A204.1 (cell line): ENCODE data around the gene MX2.

Experiments used
- FAIRE-seq: peaks from 2 replicates; lab custom pipeline; 2012; peaks lifted over from hg19 to GRCh38; lab: Jason Lieb, UNC

The MX2 gene

GRCh38 chr21:41438425-41439113 is 76.7 kb downstream of the MX2 start:
- no peak for FAIRE-seq

DNA sequence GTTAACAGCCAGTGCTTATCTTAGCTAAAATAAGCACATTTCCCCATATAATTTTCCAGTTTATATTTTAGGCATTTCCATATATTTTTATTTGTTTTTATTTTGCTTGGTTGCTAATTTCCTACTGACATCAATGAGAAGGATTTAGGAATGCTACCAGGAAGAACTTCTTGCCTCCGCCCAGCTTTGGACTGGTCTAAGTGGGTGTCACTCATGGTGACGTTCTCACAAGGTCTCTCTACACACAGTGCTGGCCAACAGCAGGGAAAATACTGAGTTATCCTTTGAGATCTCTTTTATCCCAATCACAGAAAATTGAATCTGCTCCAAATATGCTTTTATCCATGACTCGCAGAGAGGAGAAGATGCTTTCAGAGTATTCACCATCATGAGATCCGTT is 77.4 kb downstream of the MX2 start:
- no peak for FAIRE-seq

- no peak for FAIRE-seq
Measured at GRCh38 chr21:41441546-41441945, 79.7 kb downstream of the MX2 start.

- no peak for FAIRE-seq
Measured at GRCh38 chr21:41442481-41443186, 80.8 kb downstream of the MX2 start.

GRCh38 chr21:41443562-41443961 is 81.7 kb downstream of the MX2 start:
- no peak for FAIRE-seq

DNA sequence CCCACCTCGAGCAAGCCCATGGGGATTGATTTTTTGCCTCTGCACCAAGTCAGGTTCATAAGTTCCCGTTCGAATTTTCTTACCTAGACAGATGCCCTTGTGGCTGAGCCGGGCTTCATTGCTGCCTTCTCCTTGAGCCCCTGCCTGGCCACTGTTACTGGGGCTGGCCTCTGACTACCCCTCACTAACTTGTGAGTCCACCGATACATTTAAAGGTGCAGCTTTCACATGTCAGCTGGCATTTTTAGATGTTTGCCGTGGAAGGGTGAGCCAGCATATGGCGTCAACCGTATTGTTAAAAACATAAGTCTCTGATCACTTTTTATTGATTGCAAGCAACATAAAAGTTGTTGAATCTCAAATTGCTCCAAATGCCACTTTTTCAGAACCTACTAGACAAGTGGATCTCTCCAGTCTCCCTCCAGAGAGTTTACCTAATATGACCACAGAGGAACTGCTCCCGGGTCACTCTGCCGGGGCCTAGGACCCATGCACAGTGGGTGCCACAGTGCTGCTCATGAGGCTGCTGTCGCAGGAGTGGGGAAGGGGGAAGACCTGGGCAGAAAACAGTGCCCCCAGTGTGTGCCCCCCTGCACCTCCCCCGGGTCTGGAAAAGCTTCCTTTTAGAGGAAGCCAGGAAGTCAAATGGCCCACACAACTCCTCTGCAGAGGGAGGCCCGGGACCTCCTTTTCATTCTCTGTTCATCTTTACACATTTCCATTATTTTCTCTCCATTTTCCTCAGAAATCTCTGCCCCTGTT is 83.1 kb downstream of the MX2 start:
- no peak for FAIRE-seq

GRCh38 chr21:41445465-41445862 is 83.6 kb downstream of the MX2 start:
- FAIRE-seq, result no peak

DNA sequence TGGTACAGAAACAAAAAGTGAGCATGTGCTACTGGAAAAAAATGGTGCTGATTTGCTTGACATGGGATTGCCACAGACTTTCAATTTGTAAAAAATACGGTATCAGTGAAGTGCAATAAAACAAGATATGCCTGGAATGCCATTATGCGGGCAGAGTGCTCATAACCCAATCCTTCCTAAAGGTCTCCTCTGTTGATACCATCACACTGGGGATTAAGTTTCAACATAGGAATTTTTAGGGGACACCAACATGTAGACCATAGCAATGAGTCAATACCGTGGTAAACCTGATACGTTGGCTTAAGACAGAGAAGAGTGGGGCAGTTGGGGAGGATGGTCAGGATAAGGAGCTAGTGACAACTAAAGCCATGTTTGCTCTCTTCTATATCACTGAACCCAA is 84.8 kb downstream of the MX2 start:
- no peak for FAIRE-seq

- FAIRE-seq, result no peak
Measured at GRCh38 chr21:41447356-41447755, 85.5 kb downstream of the MX2 start.

- no peak for FAIRE-seq
Measured at GRCh38 chr21:41449613-41450012, 87.8 kb downstream of the MX2 start.

GRCh38 chr21:41451753-41452676 is 90.2 kb downstream of the MX2 start:
- no peak for FAIRE-seq

DNA sequence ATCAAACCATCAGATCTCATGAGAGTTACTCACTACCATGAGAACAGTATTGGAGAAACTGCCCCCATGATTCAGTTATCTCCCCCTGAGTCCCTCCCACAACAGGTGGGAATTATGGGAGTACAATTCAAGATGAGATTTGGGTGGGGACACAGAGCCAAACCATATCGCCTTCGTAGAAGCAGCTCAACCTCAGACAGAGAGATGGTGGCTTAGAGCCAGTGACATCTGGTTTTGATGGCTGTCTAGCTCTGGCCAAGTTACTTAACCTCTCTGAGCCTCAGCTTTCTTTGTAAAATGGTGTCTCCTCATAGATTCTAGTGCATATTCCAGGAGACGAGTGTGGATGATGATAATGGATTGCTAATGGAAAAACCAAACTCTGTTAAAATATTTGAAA is 91.4 kb downstream of the MX2 start:
- FAIRE-seq, result no peak

GRCh38 chr21:41453761-41454160 is 91.9 kb downstream of the MX2 start:
- no peak for FAIRE-seq

DNA sequence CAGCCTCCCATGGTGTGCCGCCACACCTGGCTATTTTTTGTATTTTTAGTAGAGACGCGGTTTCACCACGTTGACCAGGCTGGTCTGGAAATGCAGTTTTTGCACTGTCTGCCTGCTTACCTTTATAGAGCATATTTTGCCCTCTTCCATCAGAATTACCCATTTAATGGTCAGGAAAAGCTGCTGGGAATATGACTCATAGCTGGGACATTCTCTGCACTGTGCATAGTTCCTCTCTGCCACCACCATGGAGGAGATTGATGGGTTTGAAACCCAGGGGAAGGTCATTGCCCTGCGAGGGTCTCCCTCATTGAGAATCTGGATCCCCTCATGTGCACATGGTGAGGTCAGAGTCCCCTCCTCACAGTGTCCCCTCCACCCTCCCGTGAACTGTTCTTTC is 96.3 kb downstream of the MX2 start:
- no peak for FAIRE-seq

DNA sequence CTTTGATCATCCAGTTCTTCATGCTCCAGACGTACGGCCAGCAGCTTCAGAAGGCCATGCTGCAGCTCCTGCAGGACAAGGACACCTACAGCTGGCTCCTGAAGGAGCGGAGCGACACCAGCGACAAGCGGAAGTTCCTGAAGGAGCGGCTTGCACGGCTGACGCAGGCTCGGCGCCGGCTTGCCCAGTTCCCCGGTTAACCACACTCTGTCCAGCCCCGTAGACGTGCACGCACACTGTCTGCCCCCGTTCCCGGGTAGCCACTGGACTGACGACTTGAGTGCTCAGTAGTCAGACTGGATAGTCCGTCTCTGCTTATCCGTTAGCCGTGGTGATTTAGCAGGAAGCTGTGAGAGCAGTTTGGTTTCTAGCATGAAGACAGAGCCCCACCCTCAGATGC is 96.7 kb downstream of the MX2 start:
- FAIRE-seq, result no peak
